ENCODE data around the gene SCCPDH.
"Not testable (repeated sequence)": the region's sequence is repeated elsewhere in the genome, so short reads cannot be mapped to it uniquely, and the experiment has no call there.

SCCPDH gene

GRCh38 chr1:246801241-246802020, 77.2 kb downstream of the SCCPDH start:
- DNase-seq, result no peak

GRCh38 chr1:246803373-246803772, 79.2 kb downstream of the SCCPDH start:
- DNase-seq, result no peak

- no peak for DNase-seq
Observed at GRCh38 chr1:246803883-246804282, 79.7 kb downstream of the SCCPDH start.

GRCh38 chr1:246805135-246805716, 81.0 kb downstream of the SCCPDH start:
- DNase-seq, result no peak

- DNase-seq, result no peak
Observed at GRCh38 chr1:246809473-246809872, 85.3 kb downstream of the SCCPDH start.

GRCh38 chr1:246811985-246812384, 87.8 kb downstream of the SCCPDH start:
- DNase-seq, result no peak

- DNase-seq, result not testable (repeated sequence)
Observed at GRCh38 chr1:246813325-246813724, 89.1 kb downstream of the SCCPDH start.

GRCh38 chr1:246814890-246815289, 90.7 kb downstream of the SCCPDH start:
- DNase-seq, result no peak

- DNase-seq, result no peak
Observed at GRCh38 chr1:246815693-246816270, 91.6 kb downstream of the SCCPDH start.

All from NCI-H1105 (cell line).